GM18505 (cell line): ENCODE data around the gene IRAK1.
A peak's percentile ranks its signal among the peaks of the same experiment; 100 is the strongest.

Experiments
- ATAC-seq: cut with Tn5 transposase; IDR thresholded peaks from one replicate; pipeline ENCODE4 v1.9.1; 2021; ENCODE audit not compliant: unreplicated experiment
- POLR2A ChIP-seq: IDR thresholded peaks from 4 replicates; pipeline ENCODE4 v1.6.1; 2011; ENCODE audit warnings: borderline replicate concordance; ENCODE audit not compliant: insufficient read depth, insufficient read length; ENCODE audit errors: extremely low read depth

The IRAK1 gene

GRCh38 chrX:153971450-153972367, 48.0 kb downstream of the IRAK1 start, which contains the start of gene HCFC1:
HCFC1 (minus strand) TSS chrX:153971818; CDS start chrX:153970840, 978 bp downstream.
- peak; percentile 47 for ATAC-seq

GRCh38 chrX:153971124-153971449, 48.6 kb downstream of the IRAK1 start:
- peak; percentile 44 for ATAC-seq
- TF ChIP-seq POLR2A = peak; percentile 65

More at GRCh38 chrX:153971450-153972367, 48.0 kb downstream of the IRAK1 start, which contains the start of gene HCFC1:
- TF ChIP-seq POLR2A = peak; percentile 36

DNA sequence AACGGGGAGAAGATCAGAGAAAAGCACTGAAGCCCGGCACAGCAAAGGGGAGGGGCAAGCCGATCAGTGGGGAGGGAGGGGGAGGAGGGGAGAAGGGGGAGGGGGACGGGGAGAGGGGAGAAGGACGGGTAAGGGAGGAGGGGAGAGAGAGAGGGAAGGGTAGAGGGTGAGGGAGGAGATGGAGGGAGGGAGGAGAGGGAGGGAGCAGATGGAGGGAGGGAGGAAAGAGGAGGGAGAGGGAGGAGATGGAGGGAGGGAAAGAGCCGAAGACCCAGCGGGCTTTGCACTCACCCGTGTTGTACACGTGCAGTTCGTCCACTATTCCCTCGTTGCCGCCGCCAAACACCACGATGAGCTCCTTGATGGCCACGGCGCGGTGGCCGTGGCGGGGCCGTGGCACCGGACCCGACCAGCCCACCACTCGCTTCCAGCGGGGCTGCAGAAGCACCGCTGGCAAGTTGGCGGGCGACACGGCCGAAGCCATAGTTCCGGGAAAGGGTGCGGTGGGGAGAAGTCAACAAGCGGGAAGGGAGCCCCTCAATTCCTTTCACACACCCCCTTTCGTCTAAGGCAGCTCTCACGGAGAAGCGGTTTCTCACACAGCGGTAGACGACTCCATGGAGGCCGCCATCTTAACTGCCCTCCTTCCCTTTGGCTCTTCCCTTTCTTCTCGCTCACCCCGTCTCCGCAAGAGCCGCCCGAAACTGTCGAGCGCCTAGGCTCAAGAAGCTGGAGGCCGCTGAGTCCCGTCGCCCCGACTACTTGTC, 49.2 kb downstream of the IRAK1 start:
- peak; percentile 2 for ATAC-seq
- TF ChIP-seq POLR2A = no peak

- no peak for TF ChIP-seq POLR2A
- no peak for ATAC-seq
Observed at GRCh38 chrX:153969904-153970356, 49.8 kb downstream of the IRAK1 start.

DNA sequence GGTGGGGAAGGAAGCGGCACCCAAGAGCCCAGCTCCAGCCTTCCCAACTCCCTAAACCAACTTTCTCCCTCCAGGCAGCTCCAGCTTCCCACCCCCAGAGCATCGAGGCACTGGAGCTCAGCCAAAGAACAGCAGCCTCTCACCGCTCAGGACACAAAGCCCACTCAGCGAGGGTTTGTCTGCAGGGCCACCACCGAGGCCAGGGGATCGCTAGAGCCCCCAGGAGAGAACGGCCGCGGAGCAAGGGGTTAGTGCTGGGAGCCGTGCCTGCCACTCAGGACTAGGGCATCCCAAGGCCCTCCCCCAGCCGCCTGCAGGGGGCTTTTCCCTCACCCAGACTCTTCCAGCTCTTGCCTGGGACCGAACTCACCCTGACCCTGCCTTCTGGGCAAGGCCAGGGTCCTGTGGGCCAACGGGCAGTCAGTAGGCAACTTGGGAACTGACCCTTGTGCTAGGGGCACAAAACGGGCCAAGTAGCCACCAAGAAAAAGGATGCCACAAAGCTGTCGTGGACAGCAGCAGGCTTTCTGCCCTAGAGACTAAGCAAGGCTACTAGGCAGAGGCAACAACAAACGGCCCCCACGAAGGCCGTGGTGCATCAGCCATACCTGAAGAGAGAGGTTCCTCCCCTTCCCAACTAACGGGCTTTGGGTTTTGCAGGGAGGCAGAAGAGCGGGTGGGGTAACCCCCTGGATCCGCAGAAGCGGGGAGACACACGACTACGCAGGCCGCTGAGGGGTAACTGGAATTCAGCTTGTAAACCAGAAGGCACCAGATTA, 50.4 kb downstream of the IRAK1 start:
- no peak for ATAC-seq

GRCh38 chrX:153968754-153969124, 51.0 kb downstream of the IRAK1 start:
- no peak for TF ChIP-seq POLR2A
- ATAC-seq = no peak

More for the DNA sequence above, 50.4 kb downstream of the IRAK1 start:
- no peak for TF ChIP-seq POLR2A

- ATAC-seq = no peak
- no peak for TF ChIP-seq POLR2A
Observed at GRCh38 chrX:153968255-153968654, 51.4 kb downstream of the IRAK1 start.

- TF ChIP-seq POLR2A = no peak
- ATAC-seq = no peak
Observed at GRCh38 chrX:153967536-153968224, 52.0 kb downstream of the IRAK1 start.

- ATAC-seq = no peak
- no peak for TF ChIP-seq POLR2A
Observed at GRCh38 chrX:153966841-153967535, 52.7 kb downstream of the IRAK1 start.

GRCh38 chrX:153966283-153966688, 53.4 kb downstream of the IRAK1 start:
- no peak for ATAC-seq
- TF ChIP-seq POLR2A = no peak

DNA sequence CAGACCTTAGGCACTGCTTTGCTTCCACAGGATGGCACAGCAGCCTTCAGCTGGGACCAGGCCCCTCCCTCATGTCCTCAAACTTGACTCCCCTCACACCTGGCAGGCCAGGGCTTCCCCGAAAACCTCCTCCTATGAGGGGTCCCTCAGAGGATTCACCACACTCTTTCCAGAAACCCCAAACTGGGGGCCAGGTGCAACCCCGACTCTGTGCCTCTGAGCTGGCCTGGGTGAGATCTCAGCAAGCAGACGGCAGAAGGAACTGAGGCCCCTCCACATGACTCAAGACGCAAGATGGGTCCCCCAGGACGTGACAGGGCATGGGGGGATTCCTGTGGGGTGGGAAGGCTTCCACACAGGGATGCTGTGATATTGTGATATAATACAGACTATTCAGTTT, 54.3 kb downstream of the IRAK1 start:
- ATAC-seq = no peak
- TF ChIP-seq POLR2A = no peak

DNA sequence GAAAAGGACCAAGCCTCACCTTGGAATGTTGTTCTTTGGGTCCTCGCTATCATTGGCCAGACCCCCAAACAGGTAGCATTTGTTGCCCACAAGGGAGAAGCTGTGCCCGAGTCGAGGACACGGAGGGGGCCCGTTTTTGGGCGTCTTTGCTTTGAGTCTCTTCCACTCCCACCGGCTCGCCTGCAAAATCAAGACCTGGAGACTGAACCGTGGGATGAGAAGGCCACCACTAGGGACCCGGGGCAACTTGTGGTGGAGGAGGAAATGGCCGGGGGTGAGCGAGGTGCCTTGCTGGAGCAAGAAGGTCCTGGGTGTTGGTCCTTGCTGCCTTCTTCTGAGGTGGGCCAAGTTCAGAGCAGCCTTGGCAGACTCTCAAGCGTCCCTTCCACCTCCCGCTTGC, 55.6 kb downstream of the IRAK1 start:
- ATAC-seq = no peak
- TF ChIP-seq POLR2A = no peak
